RPMI8226 (cell line): ENCODE data around the gene CNIH4.
"Not testable (repeated sequence)": the region's sequence is repeated elsewhere in the genome, so short reads cannot be mapped to it uniquely, and the experiment has no call there.

ENCODE experiments used
- DNase-seq: peaks from one replicate; pipeline ENCODE4 v3.0.0-alpha.2; 2015

CNIH4 gene

GRCh38 chr1:224404916-224405603 lies 48.4 kb downstream of the CNIH4 start:
- no peak for DNase-seq

- no peak for DNase-seq
Observed at GRCh38 chr1:224405604-224405970, 48.9 kb downstream of the CNIH4 start.

- no peak for DNase-seq
Observed at GRCh38 chr1:224406216-224406615, 49.5 kb downstream of the CNIH4 start.

GRCh38 chr1:224407571-224408293 lies 51.1 kb downstream of the CNIH4 start:
- DNase-seq: no peak

GRCh38 chr1:224408294-224408590 lies 51.6 kb downstream of the CNIH4 start:
- DNase-seq: no peak

- no peak for DNase-seq
Observed at GRCh38 chr1:224411766-224412165, 55.1 kb downstream of the CNIH4 start.

- no peak for DNase-seq
Observed at GRCh38 chr1:224420106-224420505, 63.4 kb downstream of the CNIH4 start.

GRCh38 chr1:224425279-224425884 lies 68.7 kb downstream of the CNIH4 start:
- no peak for DNase-seq

- DNase-seq: not testable (repeated sequence)
Observed at GRCh38 chr1:224426869-224427268, 70.2 kb downstream of the CNIH4 start.

GRCh38 chr1:224427346-224427745 lies 70.7 kb downstream of the CNIH4 start:
- DNase-seq: no peak

GRCh38 chr1:224428713-224429112 lies 72.0 kb downstream of the CNIH4 start:
- DNase-seq: not testable (repeated sequence)
